Peyer's patch (tissue), 4 donors: ENCODE data around the gene SLC1A3.

Experiments
- POLR2A ChIP-seq, 2 donors: fragments of 450-650 bp; IDR thresholded peaks; one replicate each; pipeline ENCODE4 v1.5.1; 2017; ENCODE audit warnings: antibody characterized with exemption in 2 of 2, mild to moderate bottlenecking in 2 of 2, moderate library complexity in 2 of 2
- TF ChIP-seq, protein P1 (sequence below), 6 experiments: fragments of 450-650 bp in 4 of 6; fragments of 200-600 bp in 2 of 6; sonication (generic) in 1 of 6; IDR thresholded peaks; one replicate each; pipeline ENCODE4 v1.5.1; 2017 to 2019; ENCODE audit warnings: antibody characterized with exemption in 6 of 6, mild to moderate bottlenecking in 3 of 6, moderate library complexity in 1 of 6

DNA sequence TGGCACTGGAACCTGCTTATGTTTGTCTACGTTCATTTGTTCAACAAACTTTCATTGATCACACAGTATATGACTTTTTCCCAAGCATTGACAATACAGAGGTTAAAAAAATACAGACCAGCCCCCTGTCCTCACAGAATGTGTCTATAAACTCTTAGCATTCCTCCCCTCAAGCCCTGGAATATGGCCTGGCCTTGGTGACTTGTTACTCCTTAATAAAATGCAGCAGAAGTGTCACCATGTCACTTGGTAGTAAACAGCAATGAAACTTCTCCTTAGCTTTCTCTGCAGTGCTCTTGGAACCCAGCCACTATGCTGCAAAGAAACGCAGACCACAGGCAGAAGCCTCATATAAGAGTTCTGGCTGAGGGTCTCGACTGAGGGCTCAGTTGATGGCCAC lies 19.1 kb upstream of the SLC1A3 start:
- TF ChIP-seq POLR2A (IDR thresholded peaks at IDR 0.05), result no peak
- TF ChIP-seq, protein P1, sequence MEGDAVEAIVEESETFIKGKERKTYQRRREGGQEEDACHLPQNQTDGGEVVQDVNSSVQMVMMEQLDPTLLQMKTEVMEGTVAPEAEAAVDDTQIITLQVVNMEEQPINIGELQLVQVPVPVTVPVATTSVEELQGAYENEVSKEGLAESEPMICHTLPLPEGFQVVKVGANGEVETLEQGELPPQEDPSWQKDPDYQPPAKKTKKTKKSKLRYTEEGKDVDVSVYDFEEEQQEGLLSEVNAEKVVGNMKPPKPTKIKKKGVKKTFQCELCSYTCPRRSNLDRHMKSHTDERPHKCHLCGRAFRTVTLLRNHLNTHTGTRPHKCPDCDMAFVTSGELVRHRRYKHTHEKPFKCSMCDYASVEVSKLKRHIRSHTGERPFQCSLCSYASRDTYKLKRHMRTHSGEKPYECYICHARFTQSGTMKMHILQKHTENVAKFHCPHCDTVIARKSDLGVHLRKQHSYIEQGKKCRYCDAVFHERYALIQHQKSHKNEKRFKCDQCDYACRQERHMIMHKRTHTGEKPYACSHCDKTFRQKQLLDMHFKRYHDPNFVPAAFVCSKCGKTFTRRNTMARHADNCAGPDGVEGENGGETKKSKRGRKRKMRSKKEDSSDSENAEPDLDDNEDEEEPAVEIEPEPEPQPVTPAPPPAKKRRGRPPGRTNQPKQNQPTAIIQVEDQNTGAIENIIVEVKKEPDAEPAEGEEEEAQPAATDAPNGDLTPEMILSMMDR (IDR thresholded peaks at IDR 0.05), result no peak
